ENCODE results near the gene SLC29A3. TPM values are rescaled to one million over a fixed set of nuclear protein-coding genes. Genes with fewer than 3 reads are reported as not detected.

Gene SLC29A3
- total and polyA plus RNA-seq, 2 experiments from 2014 or later = 10.3 to 12.3 TPM

- peaks cover 32% of the 10 kb centered on the region for H3K27me3 Mint-ChIP-seq (ENCODE audit: insufficient read depth, low read depth, poor library complexity)
- Histone ChIP-seq H3K4me1 (ENCODE audit: insufficient read depth) (peaks cover 16% of the 10 kb centered on the region), H3K27me3 (ENCODE audit: insufficient read depth) (peaks cover 37% of the 10 kb centered on the region), H2AFZ (no peak overlapping the region), H3K79me2 (replicated peaks; ENCODE audit: insufficient read depth) (no peaks in the 10 kb centered on the region), H3K4me2 (no peak overlapping the region), H3K9me2 (ENCODE audit: insufficient read depth) (no peaks in the 10 kb centered on the region), H4K20me1 (replicated peaks; ENCODE audit: insufficient read depth) (0 out of 2 replicates have a peak, but pooled peaks cover 5% of the 10 kb centered on the region), H3K36me3 (ENCODE audit: insufficient read depth) (no peaks in the 10 kb centered on the region), H3F3A (replicated peaks; ENCODE audit: low read depth) (0 out of 2 replicates have a peak, but pooled peaks cover under 1% of the 10 kb centered on the region), H3K27ac (ENCODE audit: low read depth) (no peak overlapping the region), H3K4me3 (no peak overlapping the region)
- no peak for ATAC-seq
- no peak for TF ChIP-seq EZH2 (IDR thresholded peaks at IDR 0.05; ENCODE audit: low read depth, unreplicated experiment)
- no peak for TF ChIP-seq ZNF331 (CRISPR knock-in tag; IDR thresholded peaks at IDR 0.05; ENCODE audit: low read depth)
- no peak for TF ChIP-seq CTCF (conservative IDR thresholded peaks at IDR 0.05; ENCODE audit: low read depth in 2 of 2)
- no peak for TF ChIP-seq JUNB (IDR thresholded peaks at IDR 0.05; ENCODE audit: unreplicated experiment)
- no peak for TF ChIP-seq CREB1 (CRISPR knock-in tag; IDR thresholded peaks at IDR 0.05; ENCODE audit: low read depth)
- no peak for TF ChIP-seq NANOG (IDR thresholded peaks at IDR 0.05; ENCODE audit: borderline replicate concordance)
- TF ChIP-seq, protein P1, sequence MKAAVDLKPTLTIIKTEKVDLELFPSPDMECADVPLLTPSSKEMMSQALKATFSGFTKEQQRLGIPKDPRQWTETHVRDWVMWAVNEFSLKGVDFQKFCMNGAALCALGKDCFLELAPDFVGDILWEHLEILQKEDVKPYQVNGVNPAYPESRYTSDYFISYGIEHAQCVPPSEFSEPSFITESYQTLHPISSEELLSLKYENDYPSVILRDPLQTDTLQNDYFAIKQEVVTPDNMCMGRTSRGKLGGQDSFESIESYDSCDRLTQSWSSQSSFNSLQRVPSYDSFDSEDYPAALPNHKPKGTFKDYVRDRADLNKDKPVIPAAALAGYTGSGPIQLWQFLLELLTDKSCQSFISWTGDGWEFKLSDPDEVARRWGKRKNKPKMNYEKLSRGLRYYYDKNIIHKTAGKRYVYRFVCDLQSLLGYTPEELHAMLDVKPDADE (IDR thresholded peaks at IDR 0.05) = no peak
- TF ChIP-seq, protein P2, sequence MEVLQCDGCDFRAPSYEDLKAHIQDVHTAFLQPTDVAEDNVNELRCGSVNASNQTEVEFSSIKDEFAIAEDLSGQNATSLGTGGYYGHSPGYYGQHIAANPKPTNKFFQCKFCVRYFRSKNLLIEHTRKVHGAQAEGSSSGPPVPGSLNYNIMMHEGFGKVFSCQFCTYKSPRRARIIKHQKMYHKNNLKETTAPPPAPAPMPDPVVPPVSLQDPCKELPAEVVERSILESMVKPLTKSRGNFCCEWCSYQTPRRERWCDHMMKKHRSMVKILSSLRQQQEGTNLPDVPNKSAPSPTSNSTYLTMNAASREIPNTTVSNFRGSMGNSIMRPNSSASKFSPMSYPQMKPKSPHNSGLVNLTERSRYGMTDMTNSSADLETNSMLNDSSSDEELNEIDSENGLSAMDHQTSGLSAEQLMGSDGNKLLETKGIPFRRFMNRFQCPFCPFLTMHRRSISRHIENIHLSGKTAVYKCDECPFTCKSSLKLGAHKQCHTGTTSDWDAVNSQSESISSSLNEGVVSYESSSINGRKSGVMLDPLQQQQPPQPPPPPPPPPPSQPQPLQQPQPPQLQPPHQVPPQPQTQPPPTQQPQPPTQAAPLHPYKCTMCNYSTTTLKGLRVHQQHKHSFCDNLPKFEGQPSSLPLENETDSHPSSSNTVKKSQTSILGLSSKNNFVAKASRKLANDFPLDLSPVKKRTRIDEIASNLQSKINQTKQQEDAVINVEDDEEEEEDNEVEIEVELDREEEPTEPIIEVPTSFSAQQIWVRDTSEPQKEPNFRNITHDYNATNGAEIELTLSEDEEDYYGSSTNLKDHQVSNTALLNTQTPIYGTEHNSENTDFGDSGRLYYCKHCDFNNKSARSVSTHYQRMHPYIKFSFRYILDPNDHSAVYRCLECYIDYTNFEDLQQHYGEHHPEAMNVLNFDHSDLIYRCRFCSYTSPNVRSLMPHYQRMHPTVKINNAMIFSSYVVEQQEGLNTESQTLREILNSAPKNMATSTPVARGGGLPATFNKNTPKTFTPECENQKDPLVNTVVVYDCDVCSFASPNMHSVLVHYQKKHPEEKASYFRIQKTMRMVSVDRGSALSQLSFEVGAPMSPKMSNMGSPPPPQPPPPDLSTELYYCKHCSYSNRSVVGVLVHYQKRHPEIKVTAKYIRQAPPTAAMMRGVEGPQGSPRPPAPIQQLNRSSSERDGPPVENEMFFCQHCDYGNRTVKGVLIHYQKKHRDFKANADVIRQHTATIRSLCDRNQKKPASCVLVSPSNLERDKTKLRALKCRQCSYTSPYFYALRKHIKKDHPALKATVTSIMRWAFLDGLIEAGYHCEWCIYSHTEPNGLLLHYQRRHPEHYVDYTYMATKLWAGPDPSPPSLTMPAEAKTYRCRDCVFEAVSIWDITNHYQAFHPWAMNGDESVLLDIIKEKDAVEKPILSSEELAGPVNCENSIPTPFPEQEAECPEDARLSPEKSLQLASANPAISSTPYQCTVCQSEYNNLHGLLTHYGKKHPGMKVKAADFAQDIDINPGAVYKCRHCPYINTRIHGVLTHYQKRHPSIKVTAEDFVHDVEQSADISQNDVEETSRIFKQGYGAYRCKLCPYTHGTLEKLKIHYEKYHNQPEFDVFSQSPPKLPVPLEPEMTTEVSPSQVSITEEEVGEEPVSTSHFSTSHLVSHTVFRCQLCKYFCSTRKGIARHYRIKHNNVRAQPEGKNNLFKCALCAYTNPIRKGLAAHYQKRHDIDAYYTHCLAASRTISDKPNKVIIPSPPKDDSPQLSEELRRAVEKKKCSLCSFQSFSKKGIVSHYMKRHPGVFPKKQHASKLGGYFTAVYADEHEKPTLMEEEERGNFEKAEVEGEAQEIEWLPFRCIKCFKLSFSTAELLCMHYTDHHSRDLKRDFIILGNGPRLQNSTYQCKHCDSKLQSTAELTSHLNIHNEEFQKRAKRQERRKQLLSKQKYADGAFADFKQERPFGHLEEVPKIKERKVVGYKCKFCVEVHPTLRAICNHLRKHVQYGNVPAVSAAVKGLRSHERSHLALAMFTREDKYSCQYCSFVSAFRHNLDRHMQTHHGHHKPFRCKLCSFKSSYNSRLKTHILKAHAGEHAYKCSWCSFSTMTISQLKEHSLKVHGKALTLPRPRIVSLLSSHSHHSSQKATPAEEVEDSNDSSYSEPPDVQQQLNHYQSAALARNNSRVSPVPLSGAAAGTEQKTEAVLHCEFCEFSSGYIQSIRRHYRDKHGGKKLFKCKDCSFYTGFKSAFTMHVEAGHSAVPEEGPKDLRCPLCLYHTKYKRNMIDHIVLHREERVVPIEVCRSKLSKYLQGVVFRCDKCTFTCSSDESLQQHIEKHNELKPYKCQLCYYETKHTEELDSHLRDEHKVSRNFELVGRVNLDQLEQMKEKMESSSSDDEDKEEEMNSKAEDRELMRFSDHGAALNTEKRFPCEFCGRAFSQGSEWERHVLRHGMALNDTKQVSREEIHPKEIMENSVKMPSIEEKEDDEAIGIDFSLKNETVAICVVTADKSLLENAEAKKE (CRISPR knock-in tag; IDR thresholded peaks at IDR 0.05) = no peak
- TF ChIP-seq, protein P3, sequence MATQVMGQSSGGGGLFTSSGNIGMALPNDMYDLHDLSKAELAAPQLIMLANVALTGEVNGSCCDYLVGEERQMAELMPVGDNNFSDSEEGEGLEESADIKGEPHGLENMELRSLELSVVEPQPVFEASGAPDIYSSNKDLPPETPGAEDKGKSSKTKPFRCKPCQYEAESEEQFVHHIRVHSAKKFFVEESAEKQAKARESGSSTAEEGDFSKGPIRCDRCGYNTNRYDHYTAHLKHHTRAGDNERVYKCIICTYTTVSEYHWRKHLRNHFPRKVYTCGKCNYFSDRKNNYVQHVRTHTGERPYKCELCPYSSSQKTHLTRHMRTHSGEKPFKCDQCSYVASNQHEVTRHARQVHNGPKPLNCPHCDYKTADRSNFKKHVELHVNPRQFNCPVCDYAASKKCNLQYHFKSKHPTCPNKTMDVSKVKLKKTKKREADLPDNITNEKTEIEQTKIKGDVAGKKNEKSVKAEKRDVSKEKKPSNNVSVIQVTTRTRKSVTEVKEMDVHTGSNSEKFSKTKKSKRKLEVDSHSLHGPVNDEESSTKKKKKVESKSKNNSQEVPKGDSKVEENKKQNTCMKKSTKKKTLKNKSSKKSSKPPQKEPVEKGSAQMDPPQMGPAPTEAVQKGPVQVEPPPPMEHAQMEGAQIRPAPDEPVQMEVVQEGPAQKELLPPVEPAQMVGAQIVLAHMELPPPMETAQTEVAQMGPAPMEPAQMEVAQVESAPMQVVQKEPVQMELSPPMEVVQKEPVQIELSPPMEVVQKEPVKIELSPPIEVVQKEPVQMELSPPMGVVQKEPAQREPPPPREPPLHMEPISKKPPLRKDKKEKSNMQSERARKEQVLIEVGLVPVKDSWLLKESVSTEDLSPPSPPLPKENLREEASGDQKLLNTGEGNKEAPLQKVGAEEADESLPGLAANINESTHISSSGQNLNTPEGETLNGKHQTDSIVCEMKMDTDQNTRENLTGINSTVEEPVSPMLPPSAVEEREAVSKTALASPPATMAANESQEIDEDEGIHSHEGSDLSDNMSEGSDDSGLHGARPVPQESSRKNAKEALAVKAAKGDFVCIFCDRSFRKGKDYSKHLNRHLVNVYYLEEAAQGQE (IDR thresholded peaks at IDR 0.05; ENCODE audit: unreplicated experiment) = no peak
- no peak for TF ChIP-seq POLR2AphosphoS5 (IDR thresholded peaks at IDR 0.05; ENCODE audit: low read depth)
- no peak for TF ChIP-seq ZNF114 (CRISPR knock-in tag; IDR thresholded peaks at IDR 0.05)
- no peak for TF ChIP-seq STAT1 (IDR thresholded peaks at IDR 0.05; ENCODE audit: unreplicated experiment)
- TF ChIP-seq EZH2phosphoT487 (IDR thresholded peaks at IDR 0.05; ENCODE audit: unreplicated experiment) = no peak
- peaks cover 14% of the 10 kb centered on the region; the same call in 2 of the 3 replicates for H3K4me1 Mint-ChIP-seq
- no peak for DNase-seq (ENCODE audit: low spot score)
- H3K36me3 Mint-ChIP-seq (ENCODE audit: low read depth) = no peaks in the 10 kb centered on the region
- no peaks in the 10 kb centered on the region for H3K9me3 Mint-ChIP-seq
- H3K27ac Mint-ChIP-seq = no peak overlapping the region
- H3K4me3 Mint-ChIP-seq = no peak overlapping the region
Measured at GRCh38 chr10:71401056-71401455, 82.0 kb downstream of the SLC29A3 start.

Data from GM23338 (cell line).